SK-N-SH (cell line): ENCODE results near the gene CYP2C9. TPM values are rescaled to one million over a fixed set of nuclear protein-coding genes. Genes with fewer than 3 reads are reported as not detected.

Source experiments
- CTCF ChIA-PET: fragments of 300-600, 350-600 bp; formaldehyde crosslinking; extraction: SDS; loops from one replicate; lab custom pipeline; 2021; lab: Yijun Ruan, JAX
- POLR2A ChIA-PET: fragments of 350-600 bp; sonication (Branson Sonifier 250); formaldehyde crosslinking; extraction: SDS; loops from one replicate; lab custom pipeline; 2020; ENCODE audit warnings: antibody characterized with exemption, inconsistent platforms; lab: Yijun Ruan, JAX
- DNase-seq: peaks from one replicate; pipeline ENCODE4 v3.0.0; 2012
- H2AFZ ChIP-seq: fragments of 200-600 bp; sonication (generic); 2 replicates; pipeline ENCODE4 v1.8.1; 2016; ENCODE audit warnings: antibody characterized with exemption, mild to moderate bottlenecking, low read depth
- H3F3A ChIP-seq: fragments of 200-600 bp; sonication (generic); replicated peaks from 2 replicates; pipeline ENCODE3; 2016; ENCODE audit warnings: antibody characterized with exemption, mild to moderate bottlenecking; ENCODE audit not compliant: insufficient read depth
- H3K27ac ChIP-seq, 2 experiments: fragments of 200-500 bp in 1 of 2; fragments of 200-600 bp in 1 of 2; sonication (Bioruptor generic) in 1 of 2; sonication (generic), shearing (Covaris generic) in 1 of 2; 2 replicates each; pipeline versions ENCODE4 v1.5.1 to v1.6.1; 2014 to 2016; ENCODE audit warnings: low read depth in 2 of 2, inconsistent platforms in 1 of 2, low read length in 1 of 2, mild to moderate bottlenecking in 1 of 2, mixed read lengths in 1 of 2
- H3K27me3 ChIP-seq: fragments of 200-600 bp; sonication (generic), shearing (Covaris generic); 2 replicates; pipeline ENCODE4 v1.6.1; 2016; ENCODE audit warnings: mixed run types; ENCODE audit not compliant: insufficient read depth
- H3K36me3 ChIP-seq, 2 experiments: fragments of 200-500 bp in 1 of 2; fragments of 200-600 bp in 1 of 2; sonication (Bioruptor generic) in 1 of 2; sonication (generic) in 1 of 2; replicated peaks in 1 of 2; 2 replicates each; pipeline versions ENCODE3 to v1.5.1; 2014 to 2016; ENCODE audit warnings: low read length in 1 of 2, mild to moderate bottlenecking in 1 of 2; ENCODE audit not compliant: insufficient read depth in 2 of 2, control insufficient read depth in 1 of 2
- H3K4me1 ChIP-seq, 2 experiments: fragments of 200-500 bp in 1 of 2; fragments of 200-600 bp in 1 of 2; sonication (Bioruptor generic) in 1 of 2; sonication (generic), shearing (Covaris generic) in 1 of 2; 2 replicates each; pipeline versions ENCODE4 v1.5.1 to v1.6.1; 2014 to 2016; ENCODE audit warnings: low read depth in 1 of 2, low read length in 1 of 2, mixed run types in 1 of 2; ENCODE audit not compliant: insufficient read depth in 2 of 2, control insufficient read depth in 1 of 2
- H3K4me2 ChIP-seq: fragments of 200-600 bp; sonication (generic), shearing (Covaris generic); 2 replicates; pipeline ENCODE4 v1.6.1; 2017; ENCODE audit warnings: mixed run types
- H3K4me3 ChIP-seq, 2 experiments: fragments of 200-500 bp in 1 of 2; fragments of 200-600 bp in 1 of 2; sonication (Bioruptor generic) in 1 of 2; sonication (generic), shearing (Covaris generic) in 1 of 2; 2 replicates each; pipeline versions ENCODE4 v1.5.1 to v1.8.1; 2014 to 2016; ENCODE audit warnings: low read depth in 2 of 2, inconsistent platforms in 1 of 2, low read length in 1 of 2, mild to moderate bottlenecking in 1 of 2, mixed read lengths in 1 of 2, moderate library complexity in 1 of 2
- H3K79me2 ChIP-seq: fragments of 200-600 bp; sonication (generic); 2 replicates; pipeline ENCODE4 v1.8.1; 2017; ENCODE audit warnings: mild to moderate bottlenecking; ENCODE audit not compliant: insufficient read depth
- H3K9ac ChIP-seq: fragments of 200-600 bp; sonication (generic); 2 replicates; pipeline ENCODE4 v1.6.1; 2017; ENCODE audit warnings: mixed run types
- H3K9me2 ChIP-seq: fragments of 200-600 bp; sonication (generic); 2 replicates; pipeline ENCODE4 v1.6.1; 2017; ENCODE audit warnings: mixed run types
- H3K9me3 ChIP-seq: fragments of 200-600 bp; sonication (generic); 2 replicates; pipeline ENCODE4 v1.6.1; 2017; ENCODE audit warnings: mixed run types, mild to moderate bottlenecking, moderate library complexity
- H4K20me1 ChIP-seq: fragments of 200-600 bp; sonication (generic); 2 replicates; pipeline ENCODE4 v1.6.1; 2017; ENCODE audit warnings: mild to moderate bottlenecking, mixed run types; ENCODE audit not compliant: insufficient read depth
- ELF1 ChIP-seq: IDR thresholded peaks from 2 replicates; pipeline ENCODE4 v1.4.0; 2012
- EZH2phosphoT487 ChIP-seq: fragments of 200-600 bp; sonication (generic); IDR thresholded peaks from 2 replicates; pipeline ENCODE4 v1.6.1; 2017; ENCODE audit warnings: low read depth, mixed run types, mild to moderate bottlenecking, antibody characterized with exemption, moderate library complexity, borderline replicate concordance
- FOSL2 ChIP-seq: IDR thresholded peaks from 2 replicates; pipeline ENCODE4 v1.4.0; 2012; ENCODE audit warnings: low read depth, mild to moderate bottlenecking, moderate library complexity, borderline replicate concordance
- GABPA ChIP-seq: IDR thresholded peaks from 2 replicates; pipeline ENCODE4 v1.4.0; 2012; ENCODE audit warnings: low read depth, mild to moderate bottlenecking
- MAX ChIP-seq: IDR thresholded peaks from 2 replicates; pipeline ENCODE4 v1.4.0; 2012; ENCODE audit warnings: low read depth
- NRF1 ChIP-seq: IDR thresholded peaks from 2 replicates; pipeline ENCODE4 v1.6.1; 2012; ENCODE audit warnings: low read depth, mild to moderate bottlenecking, low read length
- PBX3 ChIP-seq: IDR thresholded peaks from 2 replicates; pipeline ENCODE4; 2012
- RFX5 ChIP-seq: IDR thresholded peaks from 2 replicates; pipeline ENCODE4 v1.6.1; 2012; ENCODE audit warnings: mild to moderate bottlenecking, improper control_type of control experiment, low read length
- SIN3A ChIP-seq: IDR thresholded peaks from 2 replicates; pipeline ENCODE4 v1.6.1; 2012; ENCODE audit warnings: low read depth, mild to moderate bottlenecking, low read length, moderate library complexity, borderline replicate concordance
- SMC3 ChIP-seq: IDR thresholded peaks from 2 replicates; pipeline ENCODE4 v1.6.1; 2012; ENCODE audit warnings: low read depth, low read length, improper control_type of control experiment
- TEAD4 ChIP-seq: IDR thresholded peaks from 2 replicates; pipeline ENCODE4 v1.4.0; 2012; ENCODE audit warnings: mild to moderate bottlenecking, borderline replicate concordance; ENCODE audit not compliant: insufficient read depth
- YY1 ChIP-seq: IDR thresholded peaks from 2 replicates; pipeline ENCODE4 v1.4.0; 2012; ENCODE audit warnings: low read depth, mild to moderate bottlenecking
- ZBTB33 ChIP-seq: IDR thresholded peaks from 2 replicates; pipeline ENCODE4 v1.4.0; 2012; ENCODE audit warnings: low read depth, borderline replicate concordance
- WGBS: methylation state at CpG from one replicate; pipeline ENCODE4 v1.1.6; 2017; ENCODE audit warnings: low lambda C conversion rate; 5-methylcytosine and 5-hydroxymethylcytosine counted together
- polyA plus RNA-seq, 3 experiments: library from polyadenylated mRNA; depleted of rRNA; stranded (reverse); fragments of >200 nt; gene quantifications; 2 replicates each; pipeline ENCODE4 v1.2.3, GENCODE V29; 2012

Gene CYP2C9
- polyA plus RNA-seq, 1 of the 3 experiments (the other 2 are of a cell fraction), result not detected

GRCh38 chr10:94992811-94993210 lies 54.4 kb downstream of the CYP2C9 start (continued):
- no peak for TF ChIP-seq PBX3
- TF ChIP-seq, all 33 proteins: peak for 0

- TF ChIP-seq SMC3 (no peak), ZBTB33 (no peak), ELF1 (no peak), NRF1 (no peak), RFX5 (no peak), MAX (no peak), SIN3A (no peak), EZH2phosphoT487 (no peak)
Measured at GRCh38 chr10:94997741-94998174, 59.3 kb downstream of the CYP2C9 start.

GRCh38 chr10:95026461-95026860 lies 88.0 kb downstream of the CYP2C9 start:
- Histone ChIP-seq H4K20me1 (no peaks in the 10 kb centered on the region), H3K79me2 (no peaks in the 10 kb centered on the region), H3K9me3 (no peaks in the 10 kb centered on the region), H3F3A (no peaks in the 10 kb centered on the region), H3K9me2 (no peaks in the 10 kb centered on the region), H3K36me3 (no peaks in the 10 kb centered on the region), H3K4me1 (no peaks in the 10 kb centered on the region), H3K27ac (no peak overlapping the region), H2AFZ (no peak overlapping the region), H3K4me3 (no peak overlapping the region), H3K27me3 (no peaks in the 10 kb centered on the region), H3K9ac (no peak overlapping the region), H3K4me2 (no peak overlapping the region)
- ChIA-PET POLR2A (no interaction called here), CTCF (no interaction called here)
- no peak for DNase-seq
- 0% methylated on average over 1 of the region's 2 CpGs for WGBS
- TF ChIP-seq NRF1, result no peak
- TF ChIP-seq YY1, result no peak
- TF ChIP-seq PBX3, result no peak
- TF ChIP-seq GABPA, result no peak
- TF ChIP-seq FOSL2, result no peak
- TF ChIP-seq TEAD4, result no peak
- TF ChIP-seq RFX5, result no peak
- TF ChIP-seq MAX, result no peak
- TF ChIP-seq, all 33 proteins: peak for 0

More at GRCh38 chr10:94997741-94998174, 59.3 kb downstream of the CYP2C9 start:
- CTCF ChIA-PET, result no interaction called here
- no peaks in the 10 kb centered on the region for H3F3A ChIP-seq
- no peak overlapping the region for H3K4me3 ChIP-seq
- no peaks in the 10 kb centered on the region for H3K4me1 ChIP-seq
- H4K20me1 ChIP-seq, result no peaks in the 10 kb centered on the region
- 51% methylated on average over 6 of the region's 6 CpGs for WGBS
- H2AFZ ChIP-seq, result no peak overlapping the region
- POLR2A ChIA-PET, result no interaction called here
- H3K79me2 ChIP-seq, result no peaks in the 10 kb centered on the region
- H3K9me3 ChIP-seq, result no peaks in the 10 kb centered on the region
- no peaks in the 10 kb centered on the region for H3K9me2 ChIP-seq
- H3K9ac ChIP-seq, result no peak overlapping the region
- no peaks in the 10 kb centered on the region for H3K36me3 ChIP-seq
- no peak for DNase-seq
- H3K4me2 ChIP-seq, result no peak overlapping the region
- H3K27me3 ChIP-seq, result no peaks in the 10 kb centered on the region
- H3K27ac ChIP-seq, result no peak overlapping the region
